Right ventricle myocardium superior (tissue), 1 donor: ENCODE measurements around the gene CDK7. TPM values are rescaled to one million over a fixed set of nuclear protein-coding genes. Genes with fewer than 3 reads are reported as not detected.
"Not testable (repeated sequence)": the region's sequence is repeated elsewhere in the genome, so short reads cannot be mapped to it uniquely, and the experiment has no call there.

Experiments
- ATAC-seq: fragments of 200-7000 bp; cut with Tn5 transposase; one replicate; pipeline ENCODE4 v1.9.1; 2020; ENCODE audit warnings: mild to moderate bottlenecking; ENCODE audit not compliant: poor library complexity
- DNase-seq: peaks from one replicate; pipeline ENCODE4 v3.0.0-alpha.2; 2020
- intact Hi-C: fragments of 100-400 bp; cut with DNase I; formaldehyde crosslinking; loops from one replicate; pipeline ENCODE4 v1.11.2; 2022
- total RNA-seq: library from RNA; stranded (reverse); fragmentation: NEBNext Ultra II Directional; extraction: Animal tissue kit (Norgen Biotek cat#: 25700); gene quantifications from one replicate; pipeline ENCODE4 v1.2.1, GENCODE V29; 2021
- donor health status: DM: no; HTN: yes; CAD: no; lungs with severe emphysema.

The CDK7 gene
- total RNA-seq, 1 donor from 2014 or later: 14.8 TPM

DNA sequence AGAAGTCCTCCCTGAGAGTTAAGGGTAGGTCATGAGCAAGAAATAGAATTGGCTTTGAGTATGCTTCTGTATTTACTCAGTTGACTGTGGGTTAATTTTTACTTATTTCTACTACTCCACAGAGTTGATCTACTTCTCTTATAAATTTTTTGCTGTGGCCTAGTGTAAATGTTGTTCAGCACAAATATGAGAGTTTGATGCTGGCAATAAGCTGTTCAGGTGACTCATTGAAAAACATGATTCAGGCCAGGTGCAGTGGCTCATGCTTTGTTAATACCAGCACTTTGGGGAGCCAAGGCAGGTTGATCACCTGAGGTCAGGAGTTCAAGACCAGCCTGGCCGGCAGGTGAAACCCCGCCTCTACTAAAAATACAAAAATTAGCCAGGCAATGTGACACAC is 4.5 kb upstream of the CDK7 start:
- no peak for DNase-seq
- intact Hi-C loops: no loop called here
- ATAC-seq: no peak

DNA sequence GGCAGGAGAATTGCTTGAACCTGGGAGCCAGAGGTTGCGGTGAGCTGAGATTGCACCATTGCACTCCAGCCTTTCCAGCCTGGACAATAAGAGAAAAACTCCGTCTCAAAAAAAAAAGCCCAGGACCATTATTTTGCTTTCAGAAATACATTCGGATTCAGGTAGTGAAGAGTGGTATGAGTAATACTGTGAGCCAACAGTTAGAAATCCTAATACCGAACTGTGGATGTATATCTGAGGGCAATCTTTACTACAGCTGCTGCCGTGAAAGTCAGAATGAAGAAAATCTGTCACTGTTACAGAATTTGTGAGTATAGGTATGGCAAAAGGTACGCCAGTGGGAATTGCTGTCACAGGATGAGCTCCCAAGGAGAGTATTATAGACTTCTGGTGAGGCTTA is 3.4 kb upstream of the CDK7 start:
- intact Hi-C loops: no loop called here
- DNase-seq (no peak), ATAC-seq (no peak)

DNA sequence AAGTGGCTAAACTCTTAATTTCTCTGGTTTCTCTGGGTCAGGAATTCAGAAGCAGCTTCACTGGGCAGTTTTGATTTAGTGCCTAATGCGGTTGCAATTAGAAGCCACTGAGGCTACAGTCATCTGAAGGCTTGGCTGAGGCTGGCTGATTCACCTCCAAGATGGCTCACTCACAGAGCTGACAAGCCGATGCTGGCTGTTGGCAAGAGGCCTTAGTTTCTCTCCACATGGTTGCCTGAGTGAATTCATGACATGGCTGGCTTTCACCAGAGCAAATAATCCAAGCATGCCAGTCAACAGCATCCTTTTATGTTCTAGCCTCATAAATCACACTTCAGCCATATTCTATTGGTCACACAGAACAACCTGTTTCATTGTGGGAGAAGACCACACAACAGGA is 2.8 kb upstream of the CDK7 start:
- intact Hi-C loops: no loop called here
- ATAC-seq (no peak), DNase-seq (no peak)

GRCh38 chr5:69236733-69237132 is 2.0 kb downstream of the CDK7 start:
- DNase-seq, ATAC-seq, intact Hi-C loops: not testable (repeated sequence)

GRCh38 chr5:69237877-69238276 is 3.2 kb downstream of the CDK7 start:
- intact Hi-C loops: no loop called here
- ATAC-seq: no peak

DNA sequence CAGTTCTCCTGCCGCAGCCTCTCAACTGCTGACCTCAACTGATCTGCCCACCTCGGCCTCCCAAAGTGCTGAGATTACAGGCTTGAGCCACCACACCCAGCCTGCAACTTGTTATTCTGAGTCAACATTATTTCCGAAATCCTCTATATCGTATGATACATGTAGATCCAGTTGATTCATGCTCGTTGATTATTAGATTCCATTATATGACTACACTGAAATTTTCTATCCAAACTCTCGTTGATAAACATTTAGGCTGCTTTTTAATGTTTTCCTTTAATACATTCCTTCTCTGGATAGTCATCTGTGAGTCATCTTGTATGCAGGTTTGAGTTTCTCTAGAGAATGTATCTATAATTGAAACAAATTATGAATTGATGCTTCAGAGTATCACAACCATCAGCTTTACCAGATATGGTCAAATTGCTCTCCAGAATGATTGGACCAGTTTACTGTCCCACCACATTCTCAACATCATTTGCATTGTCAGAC is 4.1 kb downstream of the CDK7 start:
- DNase-seq: no peak
- intact Hi-C loops: no loop called here

More at GRCh38 chr5:69237877-69238276, 3.2 kb downstream of the CDK7 start:
- no peak for DNase-seq

DNA sequence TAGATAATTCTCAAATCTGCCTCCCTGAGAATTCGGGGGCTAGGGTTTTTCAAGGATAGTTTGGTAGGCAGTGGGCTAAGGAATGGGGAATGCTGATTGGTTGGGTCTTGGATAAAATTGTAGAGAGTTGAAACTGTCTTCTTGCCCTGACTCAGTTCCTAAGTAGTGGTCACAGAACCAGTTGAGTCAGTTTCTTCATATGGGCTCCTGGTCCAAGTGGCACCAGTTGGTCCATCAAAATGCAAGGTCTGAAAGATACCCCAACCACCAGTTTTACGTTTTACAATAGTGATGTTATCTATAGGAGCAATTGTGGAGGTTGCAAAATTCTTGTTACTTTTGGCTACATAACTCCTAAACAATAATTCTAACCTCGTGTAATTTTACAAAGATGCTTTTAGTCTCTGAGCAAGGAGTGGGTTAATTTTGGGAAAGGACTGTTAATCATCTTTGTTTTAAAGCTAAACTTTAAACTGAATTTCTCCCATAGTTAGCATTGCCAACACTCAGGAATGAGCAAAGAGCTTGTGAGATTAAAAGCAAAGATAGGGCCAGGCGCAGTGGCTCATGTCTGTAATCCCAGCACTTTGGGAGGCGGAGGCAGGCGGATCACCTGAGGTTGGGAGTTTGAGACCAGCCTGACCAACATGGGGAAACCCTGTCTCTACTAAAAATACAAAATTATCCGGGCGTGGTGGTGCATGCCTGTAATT is 7.7 kb downstream of the CDK7 start:
- intact Hi-C loops: no loop called here
- DNase-seq (no peak), ATAC-seq (no peak)

More for the DNA sequence above, 4.1 kb downstream of the CDK7 start:
- no peak for ATAC-seq

DNA sequence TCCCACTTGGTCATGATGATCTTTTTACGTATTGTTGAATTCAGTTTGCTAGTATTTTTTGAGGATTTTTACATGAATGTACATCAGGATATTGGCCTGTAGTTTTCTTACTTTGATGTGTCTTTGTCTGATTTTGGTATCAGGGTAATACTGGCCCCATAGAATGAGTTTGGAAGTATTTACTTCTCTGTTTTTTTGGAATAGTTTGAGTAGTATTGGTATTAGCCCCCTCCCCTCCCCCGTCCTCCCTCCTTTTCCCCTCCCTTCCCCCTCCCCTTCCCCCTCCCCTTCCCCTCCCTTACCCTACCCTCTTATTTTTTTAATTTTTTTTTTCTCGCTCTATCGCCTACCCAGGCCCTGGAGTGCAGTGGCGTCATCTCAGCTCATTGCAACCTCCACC is 10.3 kb downstream of the CDK7 start:
- intact Hi-C loops: no loop called here
- no peak for ATAC-seq
- no peak for DNase-seq

- DNase-seq (no peak), ATAC-seq (no peak)
- intact Hi-C loops: no loop called here
Measured at GRCh38 chr5:69248019-69248418, 13.3 kb downstream of the CDK7 start.

- ATAC-seq (no peak), DNase-seq (no peak)
- intact Hi-C loops: no loop called here
Measured at GRCh38 chr5:69250593-69250992, 15.9 kb downstream of the CDK7 start.

DNA sequence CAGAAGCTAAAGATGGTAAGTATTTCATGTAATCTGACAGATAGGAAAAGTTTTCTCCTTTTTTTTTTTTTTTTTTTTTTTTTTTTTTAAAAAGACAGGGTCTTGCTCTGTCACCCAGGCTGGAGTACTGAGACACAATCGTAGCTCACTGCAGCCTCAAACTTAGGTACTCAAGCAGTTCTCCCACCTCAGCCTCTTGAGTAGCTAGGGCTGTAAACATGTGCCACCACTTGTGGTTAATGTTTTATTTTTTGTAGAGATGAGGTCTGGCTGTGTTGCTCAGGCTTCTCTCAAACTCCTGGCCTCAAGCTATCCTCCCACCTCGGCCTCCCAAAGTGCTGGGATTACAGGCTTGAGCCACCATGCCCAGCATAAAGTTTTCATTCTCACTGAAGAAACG is 17.8 kb downstream of the CDK7 start:
- ATAC-seq (no peak), DNase-seq (no peak)
- intact Hi-C loops: no loop called here

DNA sequence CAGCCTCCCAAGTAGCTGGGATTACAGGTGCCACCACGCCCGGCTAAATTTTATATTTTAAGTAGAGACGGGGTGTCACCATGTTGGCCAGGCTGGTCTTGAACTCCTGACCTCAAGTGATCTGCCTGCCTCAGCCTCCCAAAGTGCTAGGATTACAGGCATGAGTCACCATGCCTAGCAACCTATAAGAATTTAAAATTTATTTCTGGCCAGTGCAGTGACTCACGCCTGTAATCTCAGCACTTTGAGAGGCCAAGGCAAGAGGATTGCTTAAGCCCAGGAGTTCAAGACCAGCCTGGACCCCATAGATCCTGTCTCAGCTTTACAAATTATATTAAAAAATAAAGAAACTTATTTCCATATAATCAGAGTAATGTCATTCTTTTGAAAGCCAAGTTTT is 21.3 kb downstream of the CDK7 start:
- intact Hi-C loops, ATAC-seq, DNase-seq: not testable (repeated sequence)

GRCh38 chr5:69257577-69257976 is 22.9 kb downstream of the CDK7 start:
- intact Hi-C loops: no loop called here
- DNase-seq (no peak), ATAC-seq (no peak)

DNA sequence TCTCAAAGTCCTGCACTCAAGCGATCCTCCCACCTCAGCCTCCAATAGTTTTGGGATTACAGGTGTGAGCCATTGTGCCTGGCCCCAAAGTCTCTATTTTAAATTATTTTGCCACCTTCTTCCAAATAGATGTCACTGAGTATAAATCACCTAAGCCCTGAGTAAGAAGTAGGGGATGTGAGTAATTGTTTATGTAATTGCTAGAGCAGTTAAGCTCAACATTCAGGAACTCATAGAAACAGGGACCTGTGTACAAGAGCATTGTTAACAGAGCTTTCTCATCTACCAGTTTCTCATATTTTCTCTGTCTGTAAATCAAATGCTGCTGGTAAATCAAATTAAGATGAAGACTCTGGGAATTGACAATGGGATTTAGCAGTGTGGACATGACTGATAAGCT is 26.3 kb downstream of the CDK7 start:
- no peak for DNase-seq
- intact Hi-C loops: no loop called here
- ATAC-seq: no peak

DNA sequence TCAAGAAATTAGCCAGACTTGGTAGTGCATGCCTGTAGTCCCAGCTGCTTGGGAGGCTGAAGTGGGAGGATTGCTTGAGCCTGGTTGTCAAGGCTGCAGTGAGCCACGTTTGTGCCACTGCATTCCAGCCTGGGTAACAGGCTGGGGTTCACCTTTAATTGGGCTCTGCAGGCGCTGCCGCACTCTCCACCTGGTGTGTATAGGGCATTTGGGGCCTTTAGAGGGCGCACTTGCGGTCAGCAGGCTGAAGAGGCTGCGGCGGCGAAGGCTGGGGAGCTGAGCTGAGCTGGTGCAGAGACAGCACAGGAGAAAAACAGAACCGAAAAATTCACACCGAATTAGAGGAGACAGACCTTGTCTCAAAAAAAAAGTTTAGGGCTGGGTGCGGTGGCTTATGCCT is 31.2 kb downstream of the CDK7 start:
- intact Hi-C loops: no loop called here
- ATAC-seq (no peak), DNase-seq (no peak)

- no peak for ATAC-seq
- DNase-seq: no peak
- intact Hi-C loops: no loop called here
Measured at GRCh38 chr5:69268899-69269298, 34.2 kb downstream of the CDK7 start.

DNA sequence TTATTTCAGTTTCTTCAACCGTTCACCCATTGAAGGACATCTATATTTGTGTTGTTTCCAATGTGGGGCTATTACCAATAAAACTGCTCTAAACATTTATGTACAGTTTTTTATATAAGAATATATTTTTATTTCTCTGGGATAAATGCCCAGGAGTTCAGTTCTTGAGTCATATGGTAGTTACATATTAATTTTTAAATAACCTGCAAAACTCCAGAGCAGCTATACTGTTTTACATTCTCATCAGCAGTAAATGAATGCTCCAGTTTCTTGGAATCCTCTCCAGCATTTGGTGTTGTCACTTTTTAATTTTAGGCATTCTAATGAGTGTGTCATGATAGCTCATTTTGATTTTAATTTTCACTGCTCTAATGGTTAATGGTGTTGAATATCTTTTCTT is 36.2 kb downstream of the CDK7 start:
- intact Hi-C loops: no loop called here
- ATAC-seq (no peak), DNase-seq (no peak)

DNA sequence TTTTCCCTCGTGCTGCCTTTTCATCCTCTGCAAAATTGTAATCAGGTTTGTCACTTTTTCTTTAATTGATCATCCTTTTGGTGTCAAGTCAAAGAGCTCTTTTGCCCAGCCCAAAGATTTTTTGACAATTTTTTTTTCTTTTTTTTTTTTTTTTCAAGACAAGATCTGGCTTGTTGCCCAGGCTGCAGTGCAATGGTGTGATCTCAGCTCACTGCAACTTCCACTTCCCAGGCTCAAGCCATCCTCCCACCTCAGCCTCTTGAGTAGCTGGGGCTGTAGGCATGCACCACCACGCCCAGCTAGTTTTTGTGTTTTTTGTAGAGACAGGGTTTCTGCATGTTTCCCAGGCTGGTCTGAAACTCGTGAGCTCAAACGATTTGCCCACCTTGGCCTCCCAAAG is 36.7 kb downstream of the CDK7 start:
- ATAC-seq (no peak), DNase-seq (no peak)
- intact Hi-C loops: no loop called here

GRCh38 chr5:69275563-69275962 is 40.9 kb downstream of the CDK7 start:
- intact Hi-C loops: no loop called here
- DNase-seq (no peak), ATAC-seq (no peak)

DNA sequence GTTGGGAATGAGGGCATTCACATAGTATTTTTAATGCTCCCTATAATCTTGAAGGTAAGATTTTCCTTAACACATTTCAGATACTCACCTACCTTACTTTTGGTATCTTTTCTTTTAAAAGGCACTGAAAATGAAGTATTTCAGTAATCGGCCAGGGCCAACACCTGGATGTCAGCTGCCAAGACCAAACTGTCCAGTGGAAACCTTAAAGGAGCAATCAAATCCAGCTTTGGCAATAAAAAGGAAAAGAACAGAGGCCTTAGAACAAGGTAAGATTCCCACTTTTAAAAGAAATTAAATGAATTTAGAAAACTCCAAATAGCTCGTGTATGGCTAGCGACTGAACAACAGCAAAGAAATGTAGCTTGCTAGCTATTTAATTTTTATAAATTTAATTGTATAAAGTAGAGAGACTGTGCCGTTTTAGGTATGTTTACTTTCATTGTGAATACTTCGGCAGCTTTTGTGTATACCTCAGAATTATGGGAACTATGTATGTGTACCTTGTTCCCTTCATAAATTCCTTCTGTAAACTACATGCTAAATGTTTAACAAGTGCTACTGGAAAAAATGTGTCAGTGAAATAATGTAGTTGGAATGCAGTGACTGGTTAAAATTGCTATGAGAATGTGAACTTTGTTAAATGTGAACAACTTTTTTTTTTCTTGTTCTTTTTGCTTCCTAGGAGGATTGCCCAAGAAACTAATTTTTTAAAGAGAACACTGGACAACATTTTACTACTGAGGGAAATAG is 41.9 kb downstream of the CDK7 start:
- DNase-seq (no peak), ATAC-seq (no peak)
- intact Hi-C loops: no loop called here
